ENCODE measurements around the gene USP46. TPM values are rescaled to one million over a fixed set of nuclear protein-coding genes. Genes with fewer than 3 reads are reported as not detected.
A peak's percentile ranks its signal among the peaks of the same experiment; 100 is the strongest.

USP46 gene
- total RNA-seq, 1 donor from 2014 or later, result 27.3 TPM

DNA sequence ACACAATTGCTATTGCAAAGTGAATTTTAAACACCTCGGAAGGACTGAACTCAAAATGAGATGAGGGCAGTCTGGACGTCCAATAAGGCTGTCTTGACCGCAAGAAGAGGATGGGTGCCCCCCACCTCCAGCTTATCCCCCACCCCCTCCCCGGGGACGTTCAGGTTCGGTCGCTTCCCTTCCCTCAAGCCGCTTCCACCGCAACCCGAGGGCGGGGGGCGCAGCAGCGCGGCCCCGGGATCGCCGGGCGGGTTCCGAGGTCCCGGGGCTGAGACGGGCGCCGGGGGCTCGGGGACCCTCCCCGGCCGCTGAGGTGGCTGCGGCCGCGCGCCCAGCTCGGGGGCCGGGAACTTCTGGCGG, 480 bp downstream of the USP46 start:
- peak overlapping the region; percentile 75 for H3K4me3 Mint-ChIP-seq (ENCODE audit: unreplicated experiment)
- peaks cover 50% of the 10 kb centered on the region for H3K4me1 Mint-ChIP-seq (ENCODE audit: low read depth)

DNA sequence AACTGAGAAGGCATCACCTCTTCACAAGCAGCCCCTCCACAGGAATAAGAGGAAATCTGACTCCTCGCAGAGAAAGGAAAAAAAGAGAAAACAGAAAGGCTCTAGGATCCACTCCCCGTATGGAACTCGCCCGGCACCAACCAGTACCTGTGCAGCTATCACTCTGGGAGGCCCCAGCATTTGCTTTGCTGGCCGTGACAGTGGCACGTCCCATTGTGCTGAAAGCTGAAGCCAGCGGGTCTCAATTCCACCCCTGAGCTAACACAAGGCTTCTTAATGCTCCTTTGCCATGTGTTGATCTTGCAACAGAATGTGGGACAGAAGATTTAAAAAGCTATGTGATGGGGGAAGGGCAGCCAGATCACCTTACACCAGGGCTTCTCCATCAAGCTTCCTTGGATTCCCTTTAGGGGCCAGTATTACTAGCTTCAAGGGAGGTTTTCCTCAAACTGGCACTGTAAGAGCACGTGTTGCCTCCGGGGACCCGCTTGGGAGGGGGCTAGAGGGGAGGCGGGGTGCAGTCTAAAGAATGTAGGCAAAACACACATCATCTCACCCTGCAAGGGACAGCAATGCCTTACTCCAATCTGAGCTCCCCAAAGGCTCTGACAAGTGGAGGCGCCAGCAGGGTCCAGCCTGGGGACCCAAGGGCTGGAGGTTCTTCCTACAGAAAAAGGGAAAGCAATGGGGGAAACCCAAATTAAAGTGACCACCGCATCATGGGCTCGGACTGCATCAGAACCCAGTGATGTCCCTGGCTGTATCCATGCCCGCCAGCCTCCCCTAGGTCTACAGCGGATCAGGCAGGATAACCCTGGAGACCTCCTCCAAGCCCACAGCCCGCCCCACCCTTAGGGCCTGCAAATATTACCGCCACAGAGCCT, 1.2 kb downstream of the USP46 start:
- Mint-ChIP-seq H3K36me3 (ENCODE audit: low read depth) (peaks cover 11% of the 10 kb centered on the region), H3K9me3 (ENCODE audit: low read depth) (peaks cover 2% of the 10 kb centered on the region), H3K4me1 (ENCODE audit: low read depth) (peaks cover 52% of the 10 kb centered on the region), H3K27me3 (ENCODE audit: low read depth) (no peaks in the 10 kb centered on the region), H3K27ac (ENCODE audit: unreplicated experiment) (peak overlapping the region; percentile 68), H3K4me3 (ENCODE audit: unreplicated experiment) (peak overlapping the region; percentile 75)
- DNase-seq (ENCODE audit: low spot score), result no peak
- TF ChIP-seq, protein P1, sequence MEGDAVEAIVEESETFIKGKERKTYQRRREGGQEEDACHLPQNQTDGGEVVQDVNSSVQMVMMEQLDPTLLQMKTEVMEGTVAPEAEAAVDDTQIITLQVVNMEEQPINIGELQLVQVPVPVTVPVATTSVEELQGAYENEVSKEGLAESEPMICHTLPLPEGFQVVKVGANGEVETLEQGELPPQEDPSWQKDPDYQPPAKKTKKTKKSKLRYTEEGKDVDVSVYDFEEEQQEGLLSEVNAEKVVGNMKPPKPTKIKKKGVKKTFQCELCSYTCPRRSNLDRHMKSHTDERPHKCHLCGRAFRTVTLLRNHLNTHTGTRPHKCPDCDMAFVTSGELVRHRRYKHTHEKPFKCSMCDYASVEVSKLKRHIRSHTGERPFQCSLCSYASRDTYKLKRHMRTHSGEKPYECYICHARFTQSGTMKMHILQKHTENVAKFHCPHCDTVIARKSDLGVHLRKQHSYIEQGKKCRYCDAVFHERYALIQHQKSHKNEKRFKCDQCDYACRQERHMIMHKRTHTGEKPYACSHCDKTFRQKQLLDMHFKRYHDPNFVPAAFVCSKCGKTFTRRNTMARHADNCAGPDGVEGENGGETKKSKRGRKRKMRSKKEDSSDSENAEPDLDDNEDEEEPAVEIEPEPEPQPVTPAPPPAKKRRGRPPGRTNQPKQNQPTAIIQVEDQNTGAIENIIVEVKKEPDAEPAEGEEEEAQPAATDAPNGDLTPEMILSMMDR (IDR thresholded peaks at IDR 0.05), result peak; percentile 33

More for the DNA sequence above, 480 bp downstream of the USP46 start:
- Mint-ChIP-seq H3K9me3 (ENCODE audit: low read depth) (peaks cover 2% of the 10 kb centered on the region), H3K27ac (ENCODE audit: unreplicated experiment) (peak overlapping the region; percentile 68), H3K27me3 (ENCODE audit: low read depth) (no peaks in the 10 kb centered on the region), H3K36me3 (ENCODE audit: low read depth) (peaks cover 11% of the 10 kb centered on the region)
- TF ChIP-seq, protein P1 (IDR thresholded peaks at IDR 0.05), result no peak
- DNase-seq (ENCODE audit: low spot score), result no peak

DNA sequence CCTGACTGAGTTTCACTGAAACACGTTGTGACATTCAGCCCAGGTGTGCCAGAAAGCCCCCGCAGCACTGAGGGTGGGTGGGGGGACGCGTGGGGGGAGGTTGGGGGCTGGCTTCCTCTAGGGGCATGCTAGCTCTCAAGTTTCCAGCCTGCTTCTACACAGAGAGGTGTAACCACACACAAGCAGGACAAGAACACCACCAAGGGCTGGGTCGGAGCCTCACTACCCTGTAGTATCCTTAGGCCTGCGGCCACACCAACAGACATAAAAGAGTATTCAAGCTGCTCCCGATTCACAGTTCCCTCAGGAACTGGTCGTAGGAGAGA, 1.8 kb downstream of the USP46 start:
- H3K27me3 Mint-ChIP-seq (ENCODE audit: low read depth), result no peaks in the 10 kb centered on the region
- peak overlapping the region; percentile 75 for H3K4me3 Mint-ChIP-seq (ENCODE audit: unreplicated experiment)
- H3K36me3 Mint-ChIP-seq (ENCODE audit: low read depth), result peaks cover 10% of the 10 kb centered on the region
- no peak for DNase-seq (ENCODE audit: low spot score)
- TF ChIP-seq, protein P1 (IDR thresholded peaks at IDR 0.05), result no peak
- H3K27ac Mint-ChIP-seq (ENCODE audit: unreplicated experiment), result peak overlapping the region; percentile 68
- peaks cover 52% of the 10 kb centered on the region for H3K4me1 Mint-ChIP-seq (ENCODE audit: low read depth)
- no peaks in the 10 kb centered on the region for H3K9me3 Mint-ChIP-seq (ENCODE audit: low read depth)

DNA sequence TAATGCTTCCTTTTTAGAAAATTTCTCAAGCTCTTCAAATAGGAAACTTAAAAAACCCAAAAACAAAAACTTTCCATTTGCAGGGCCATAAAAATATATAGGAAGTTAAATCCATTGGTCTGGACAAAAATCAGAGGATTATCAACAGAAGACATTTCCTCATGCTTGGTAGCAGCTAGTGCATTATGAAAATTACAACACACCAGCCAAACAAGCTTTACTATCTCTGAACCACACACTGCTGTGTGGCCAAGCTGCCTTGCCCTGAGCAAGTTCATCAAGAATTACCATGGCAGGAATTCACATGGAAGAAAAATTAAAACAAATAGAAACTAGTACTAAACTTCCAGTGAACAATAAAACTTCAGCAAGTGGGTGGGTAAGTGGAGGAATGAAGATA, 3.6 kb downstream of the USP46 start:
- Mint-ChIP-seq H3K36me3 (ENCODE audit: low read depth) (no peaks in the 10 kb centered on the region), H3K4me3 (ENCODE audit: unreplicated experiment) (no peak overlapping the region), H3K4me1 (ENCODE audit: low read depth) (peaks cover 51% of the 10 kb centered on the region), H3K27ac (ENCODE audit: unreplicated experiment) (no peak overlapping the region), H3K27me3 (ENCODE audit: low read depth) (no peaks in the 10 kb centered on the region), H3K9me3 (ENCODE audit: low read depth) (no peaks in the 10 kb centered on the region)
- TF ChIP-seq, protein P1 (IDR thresholded peaks at IDR 0.05), result no peak
- DNase-seq (ENCODE audit: low spot score), result no peak

DNA sequence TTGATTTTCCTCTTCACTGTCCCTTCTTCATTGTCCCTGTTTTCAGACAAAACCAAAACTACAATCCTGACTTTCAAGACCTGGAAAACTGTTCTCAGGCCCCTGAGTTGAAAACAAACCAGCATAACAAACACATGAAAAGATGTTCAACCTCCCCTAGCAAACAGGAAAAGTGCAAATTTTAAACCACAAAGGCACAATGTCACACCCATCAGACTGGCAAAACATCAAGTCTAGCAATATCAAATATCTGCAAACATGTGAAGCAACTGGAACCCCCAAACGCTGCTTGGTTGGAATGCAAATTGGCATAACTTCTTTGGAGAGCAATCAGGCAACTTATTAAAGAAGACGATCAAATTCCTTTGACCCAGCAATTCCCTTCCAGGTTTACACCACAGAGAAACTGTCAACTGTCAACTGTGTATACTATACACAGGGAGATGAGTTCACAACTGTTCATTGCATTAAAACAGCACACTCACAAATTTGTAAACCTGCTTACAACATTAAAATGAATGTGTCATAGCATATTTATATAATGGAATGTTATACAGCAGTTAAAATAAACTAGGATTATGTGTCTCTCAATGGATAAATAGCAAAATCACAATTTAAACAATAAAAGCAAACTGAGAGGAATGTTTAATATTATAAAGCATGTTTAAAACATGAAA, 7.0 kb downstream of the USP46 start:
- Mint-ChIP-seq H3K36me3 (ENCODE audit: low read depth) (no peaks in the 10 kb centered on the region), H3K9me3 (ENCODE audit: low read depth) (no peaks in the 10 kb centered on the region), H3K27ac (ENCODE audit: unreplicated experiment) (no peak overlapping the region), H3K27me3 (ENCODE audit: low read depth) (no peaks in the 10 kb centered on the region), H3K4me1 (ENCODE audit: low read depth) (peaks cover 49% of the 10 kb centered on the region), H3K4me3 (ENCODE audit: unreplicated experiment) (no peak overlapping the region)
- no peak for DNase-seq (ENCODE audit: low spot score)
- TF ChIP-seq, protein P1 (IDR thresholded peaks at IDR 0.05), result no peak
